MM.1S (cell line): ENCODE results near the gene EPPIN.

Source experiments
- DNase-seq: peaks from one replicate; pipeline ENCODE4 v3.0.0-alpha.2; 2015
- H2AFZ ChIP-seq: fragments of 300-600 bp; sonication (generic); 2 replicates; pipeline ENCODE4 v1.6.0; 2016; ENCODE audit warnings: antibody characterized with exemption, low read length
- H3F3A ChIP-seq: fragments of 300-600 bp; sonication (generic); 2 replicates; pipeline ENCODE4 v1.6.1; 2016; ENCODE audit warnings: mild to moderate bottlenecking, antibody characterized with exemption, low read length, moderate library complexity, mixed read lengths; ENCODE audit not compliant: insufficient read depth
- H3K27ac ChIP-seq: fragments of 300-600 bp; sonication (generic); 2 replicates; pipeline ENCODE4 v1.5.1; 2016; ENCODE audit warnings: mild to moderate bottlenecking, low read length
- H3K27me3 ChIP-seq: fragments of 300-600 bp; sonication (generic); replicated peaks from 2 replicates; pipeline ENCODE4 v1.6.0; 2016; ENCODE audit warnings: low read length; ENCODE audit not compliant: insufficient read depth
- H3K36me3 ChIP-seq: fragments of 300-600 bp; sonication (generic); replicated peaks from 2 replicates; pipeline ENCODE4 v1.6.1; 2016; ENCODE audit warnings: mild to moderate bottlenecking, low read length, mixed read lengths; ENCODE audit not compliant: insufficient read depth
- H3K4me1 ChIP-seq: fragments of 300-600 bp; sonication (generic); 2 replicates; pipeline ENCODE4 v1.6.1; 2016; ENCODE audit warnings: low read length, mixed read lengths
- H3K4me2 ChIP-seq: fragments of 300-600 bp; sonication (generic); 2 replicates; pipeline ENCODE4 v1.6.0; 2016; ENCODE audit warnings: low read depth, low read length
- H3K4me3 ChIP-seq: fragments of 300-600 bp; sonication (generic); 2 replicates; pipeline ENCODE4 v1.5.1; 2016; ENCODE audit warnings: low read length, mixed read lengths
- H3K79me2 ChIP-seq: fragments of 300-600 bp; sonication (generic); 2 replicates; pipeline ENCODE4 v1.6.1; 2016; ENCODE audit warnings: mixed run types, low read length, mixed read lengths
- H3K9ac ChIP-seq: fragments of 300-600 bp; sonication (generic); 2 replicates; pipeline ENCODE4 v1.6.1; 2016; ENCODE audit warnings: low read length, mixed read lengths
- H3K9me2 ChIP-seq: fragments of 300-600 bp; sonication (generic); replicated peaks from 2 replicates; pipeline ENCODE4 v1.6.1; 2016; ENCODE audit warnings: mild to moderate bottlenecking, low read length, mixed read lengths; ENCODE audit not compliant: insufficient read depth
- H3K9me3 ChIP-seq: fragments of 300-600 bp; sonication (generic); replicated peaks from 2 replicates; pipeline ENCODE4 v1.6.1; 2016; ENCODE audit warnings: mild to moderate bottlenecking, low read length, mixed read lengths; ENCODE audit not compliant: insufficient read depth
- H4K20me1 ChIP-seq: fragments of 300-600 bp; sonication (generic); 2 replicates; pipeline ENCODE4 v1.6.1; 2016; ENCODE audit warnings: mild to moderate bottlenecking, low read length, moderate library complexity, mixed read lengths; ENCODE audit not compliant: insufficient read depth
- CTCF ChIP-seq: fragments of 300-600 bp; sonication (generic); IDR thresholded peaks from 2 replicates; pipeline ENCODE4 v1.5.1; 2016; ENCODE audit warnings: antibody characterized with exemption, low read length, mixed read lengths
- EZH2 ChIP-seq: fragments of 300-600 bp; sonication (generic); optimal IDR thresholded peaks from 2 replicates; pipeline ENCODE3; 2017; ENCODE audit warnings: low read depth, mild to moderate bottlenecking, antibody characterized with exemption, low read length, mixed read lengths
- EZH2phosphoT487 ChIP-seq: fragments of 300-600 bp; sonication (generic); IDR thresholded peaks from 2 replicates; pipeline ENCODE4 v1.6.1; 2018; ENCODE audit warnings: antibody characterized with exemption, low read length

Gene EPPIN

DNA sequence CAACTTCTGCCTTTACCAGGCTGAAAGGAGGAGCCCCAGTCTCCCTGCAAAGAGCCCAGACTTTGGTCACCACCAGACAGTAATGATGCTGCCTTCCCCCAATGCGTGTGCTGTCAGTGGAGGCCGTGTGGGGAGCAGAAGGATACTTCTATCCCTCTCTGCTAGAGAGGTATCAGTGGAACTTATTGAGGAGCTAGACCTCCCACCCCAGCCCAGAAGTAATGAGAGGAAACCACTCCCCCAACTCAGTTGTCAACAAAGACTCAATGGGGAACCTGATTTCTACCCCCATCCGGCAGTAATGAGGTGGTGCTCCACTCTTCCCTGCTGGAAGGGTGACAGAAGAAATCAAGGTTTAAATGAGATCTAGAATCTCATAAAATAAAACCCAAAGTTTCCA is 36.3 kb upstream of the EPPIN start:
- no peaks in the 10 kb centered on the region for H3K9me2 ChIP-seq
- no peak overlapping the region for H2AFZ ChIP-seq
- H3K36me3 ChIP-seq = no peaks in the 10 kb centered on the region
- TF ChIP-seq EZH2 (no peak), CTCF (no peak), EZH2phosphoT487 (no peak)
- H3K79me2 ChIP-seq = no peaks in the 10 kb centered on the region
- H3K4me1 ChIP-seq = no peaks in the 10 kb centered on the region
- H3K9me3 ChIP-seq = no peaks in the 10 kb centered on the region
- no peaks in the 10 kb centered on the region for H3K27me3 ChIP-seq
- no peak overlapping the region for H3K4me2 ChIP-seq
- no peaks in the 10 kb centered on the region for H3F3A ChIP-seq
- H3K27ac ChIP-seq = no peak overlapping the region
- H3K4me3 ChIP-seq = no peak overlapping the region
- no peaks in the 10 kb centered on the region for H4K20me1 ChIP-seq
- no peak for DNase-seq
- no peak overlapping the region for H3K9ac ChIP-seq

DNA sequence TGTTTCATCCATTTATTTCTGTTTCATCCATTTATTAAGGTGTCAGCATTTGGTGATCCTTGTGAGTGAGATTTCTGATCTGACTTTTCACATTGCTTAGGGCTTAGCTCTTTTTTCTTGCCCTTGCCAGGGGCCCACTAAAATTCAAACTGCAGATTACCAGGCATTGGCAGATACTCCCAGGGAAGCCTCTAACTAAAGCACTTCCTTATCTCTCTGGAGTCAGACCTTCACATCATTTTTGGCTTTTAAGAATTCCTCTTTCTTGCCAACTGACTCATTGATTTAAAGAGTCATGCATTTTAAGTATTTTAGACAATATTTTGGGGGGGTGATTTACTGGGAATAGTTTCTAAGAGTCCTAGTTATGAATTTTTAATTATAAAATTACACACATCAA is 34.5 kb upstream of the EPPIN start:
- Histone ChIP-seq H2AFZ (no peak overlapping the region), H3K27ac (no peak overlapping the region), H3K9me2 (no peaks in the 10 kb centered on the region), H3K9ac (no peak overlapping the region), H3K4me3 (no peak overlapping the region), H3K79me2 (no peaks in the 10 kb centered on the region), H3K36me3 (no peaks in the 10 kb centered on the region), H3K4me2 (no peak overlapping the region), H3K4me1 (no peaks in the 10 kb centered on the region), H3K27me3 (no peaks in the 10 kb centered on the region), H3K9me3 (no peaks in the 10 kb centered on the region), H3F3A (no peaks in the 10 kb centered on the region), H4K20me1 (no peaks in the 10 kb centered on the region)
- no peak for DNase-seq
- no peak for TF ChIP-seq EZH2phosphoT487
- TF ChIP-seq CTCF = no peak
- TF ChIP-seq EZH2 = no peak

- Histone ChIP-seq H3K9ac (no peak within 1 kb of the TSS), H2AFZ (no peak within 1 kb of the TSS), H3K36me3 (no peaks in the 10 kb centered on the region), H3K79me2 (no peaks in the 10 kb centered on the region), H3K27me3 (no peaks in the 10 kb centered on the region), H3F3A (no peaks in the 10 kb centered on the region), H3K9me3 (no peaks in the 10 kb centered on the region), H3K4me3 (no peak within 1 kb of the TSS), H3K9me2 (no peaks in the 10 kb centered on the region), H3K27ac (no peak within 1 kb of the TSS), H3K4me2 (no peak within 1 kb of the TSS), H3K4me1 (no peaks in the 10 kb centered on the region), H4K20me1 (no peaks in the 10 kb centered on the region)
- TF ChIP-seq EZH2phosphoT487 (no peak), EZH2 (no peak), CTCF (no peak)
- DNase-seq = no peak
Observed at GRCh38 chr20:45579184-45579583, 32.0 kb upstream of the EPPIN start, which contains the start of gene WFDC8. TSS of gene WFDC8 (minus strand) at chr20:45579284. CDS start at chr20:45579247, 37 bp downstream.
